Measurements from ENCODE around the gene CR1L.
"Not testable (repeated sequence)": the region's sequence is repeated elsewhere in the genome, so short reads cannot be mapped to it uniquely, and the experiment has no call there.

Gene CR1L

GRCh38 chr1:207690551-207690950 lies 45.6 kb downstream of the CR1L start:
- DNase-seq = not testable (repeated sequence)

- DNase-seq = no peak
Observed at GRCh38 chr1:207691010-207691409, 46.1 kb downstream of the CR1L start.

- DNase-seq = no peak
Observed at GRCh38 chr1:207691841-207692240, 46.9 kb downstream of the CR1L start.

- not testable (repeated sequence) for DNase-seq
Observed at GRCh38 chr1:207692291-207692690, 47.4 kb downstream of the CR1L start.

GRCh38 chr1:207695891-207696290 lies 51.0 kb downstream of the CR1L start:
- no peak for DNase-seq

GRCh38 chr1:207698822-207699483 lies 54.0 kb downstream of the CR1L start:
- DNase-seq = peak; percentile 20 to 55

GRCh38 chr1:207702317-207702716 lies 57.4 kb downstream of the CR1L start:
- no peak for DNase-seq

GRCh38 chr1:207703712-207704111 lies 58.8 kb downstream of the CR1L start:
- no peak for DNase-seq

- DNase-seq = not testable (repeated sequence)
Observed at GRCh38 chr1:207708004-207708403, 63.1 kb downstream of the CR1L start.

- DNase-seq = no peak
Observed at GRCh38 chr1:207711285-207711684, 66.4 kb downstream of the CR1L start.

- not testable (repeated sequence) for DNase-seq
Observed at GRCh38 chr1:207712701-207713100, 67.8 kb downstream of the CR1L start.

- DNase-seq = no peak
Observed at GRCh38 chr1:207713529-207713928, 68.6 kb downstream of the CR1L start.

- no peak for DNase-seq
Observed at GRCh38 chr1:207719234-207719633, 74.3 kb downstream of the CR1L start.

- not testable (repeated sequence) for DNase-seq
Observed at GRCh38 chr1:207728200-207728858, 83.4 kb downstream of the CR1L start.

GRCh38 chr1:207737503-207738157 lies 92.7 kb downstream of the CR1L start:
- not testable (repeated sequence) for DNase-seq

GRCh38 chr1:207738158-207738659 lies 93.3 kb downstream of the CR1L start:
- DNase-seq = not testable (repeated sequence)

GRCh38 chr1:207740207-207740606 lies 95.3 kb downstream of the CR1L start:
- no peak for DNase-seq

GRCh38 chr1:207742850-207743555 lies 98.1 kb downstream of the CR1L start:
- DNase-seq = no peak

- DNase-seq = no peak
Observed at GRCh38 chr1:207744000-207744534, 99.1 kb downstream of the CR1L start.

GRCh38 chr1:207745285-207745684 lies 100.4 kb downstream of the CR1L start:
- DNase-seq = no peak

GRCh38 chr1:207745839-207746767 lies 101.2 kb downstream of the CR1L start:
- no peak for DNase-seq
